ENCODE data around the gene CPNE2.

Gene CPNE2

DNA sequence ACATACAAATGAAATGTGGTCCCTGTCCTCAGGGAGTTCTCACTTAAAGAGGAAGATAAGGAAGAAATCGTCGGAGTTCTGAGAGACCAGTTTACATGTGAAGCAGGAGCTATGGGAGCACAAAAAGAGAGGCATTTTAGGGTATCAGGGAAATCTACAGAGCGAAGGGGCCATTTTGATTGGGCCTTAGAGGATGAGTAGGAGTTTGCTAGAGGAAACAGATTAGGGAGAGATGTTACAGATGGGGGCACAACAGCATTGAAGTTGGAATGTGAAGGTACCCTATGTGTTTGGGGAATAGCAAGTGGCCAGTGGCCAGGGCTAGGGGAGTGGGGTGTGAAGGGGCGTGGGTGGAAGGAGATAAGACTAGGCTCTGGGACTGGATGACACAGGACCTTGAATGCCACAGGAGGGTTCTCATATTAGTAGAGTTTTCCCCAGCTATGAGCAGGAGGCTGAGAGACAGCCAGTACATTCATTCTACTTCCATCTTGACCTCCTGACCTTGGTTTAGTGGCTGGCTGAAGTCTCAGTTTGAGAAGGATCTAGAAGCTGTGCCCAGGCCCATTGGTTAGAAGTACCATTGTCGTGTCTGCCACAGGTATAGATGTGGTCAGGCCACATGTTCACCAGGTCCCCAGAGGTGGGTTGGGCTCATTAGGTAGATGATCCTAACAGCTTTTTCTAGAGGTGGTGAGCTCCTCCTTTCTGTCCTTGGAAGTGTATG lies 34.8 kb downstream of the CPNE2 start:
- DNase-seq = no peak

DNA sequence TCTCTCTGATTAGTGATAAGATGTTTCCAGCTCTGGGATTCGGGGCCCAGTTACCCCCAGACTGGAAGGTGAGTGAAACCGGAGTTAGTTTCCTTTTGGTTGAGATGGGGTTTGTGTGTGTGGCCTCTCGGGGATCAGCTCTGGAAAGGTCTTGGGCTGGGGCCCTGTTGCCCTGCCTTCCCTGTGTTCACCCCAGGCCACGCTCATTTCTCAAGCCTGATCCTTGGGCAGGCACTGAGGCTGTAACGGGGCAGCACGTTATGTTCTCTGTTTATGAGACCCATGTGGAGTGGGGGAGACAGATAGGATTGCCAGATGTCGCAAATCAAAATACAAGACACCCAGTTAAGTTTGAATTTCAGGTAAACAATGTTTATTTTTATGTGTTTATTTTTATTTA lies 35.5 kb downstream of the CPNE2 start:
- DNase-seq = no peak

DNA sequence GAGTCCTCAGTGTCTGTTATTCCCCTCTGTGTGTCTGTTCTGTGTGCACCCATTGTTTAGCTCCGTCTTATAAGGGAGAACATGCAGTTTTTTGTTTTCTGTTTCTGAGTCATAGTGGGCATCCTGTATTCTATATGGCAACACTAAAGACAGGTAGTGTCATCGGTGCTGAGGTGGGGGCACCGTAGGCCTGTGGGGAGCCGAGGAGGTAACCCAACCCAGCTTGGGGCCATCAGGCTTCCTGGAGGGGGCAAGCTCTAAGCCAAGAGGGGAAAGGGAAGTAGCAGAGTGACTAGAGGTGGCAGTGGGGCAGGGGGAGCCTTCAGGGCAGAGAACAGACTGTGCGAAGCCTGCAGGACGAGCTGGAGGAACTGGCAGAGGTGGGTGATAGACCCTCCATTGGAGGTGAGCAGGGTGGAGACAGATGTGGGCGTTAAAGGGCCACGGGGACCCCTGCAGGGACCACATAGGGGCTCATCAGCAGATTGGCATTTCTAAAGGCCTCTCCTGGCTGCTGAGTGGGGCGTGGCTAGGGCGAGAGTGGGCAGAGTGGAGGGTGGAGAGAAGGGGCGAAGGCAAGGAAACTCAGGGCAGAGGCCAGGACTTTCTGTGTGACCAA lies 36.5 kb downstream of the CPNE2 start:
- peak; percentile 21 for DNase-seq

DNA sequence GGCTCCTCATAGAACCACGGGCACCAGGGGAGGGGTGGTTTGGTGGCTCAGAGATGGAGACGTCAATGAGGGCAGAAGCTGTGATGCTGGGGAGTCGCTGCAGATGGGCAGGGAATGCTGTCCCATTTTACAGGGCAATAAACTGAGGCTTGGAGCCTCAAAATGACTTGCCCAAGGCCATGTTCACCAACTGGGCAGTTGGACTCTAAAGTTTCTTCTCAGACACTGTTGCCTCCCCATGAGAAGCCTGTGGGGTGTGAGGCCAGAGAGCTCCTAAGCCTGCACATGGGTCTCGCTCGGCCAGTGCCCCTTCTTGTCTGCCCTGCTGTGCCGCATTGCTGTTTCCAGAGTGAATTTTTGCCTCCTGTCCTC lies 38.6 kb downstream of the CPNE2 start:
- DNase-seq = no peak

DNA sequence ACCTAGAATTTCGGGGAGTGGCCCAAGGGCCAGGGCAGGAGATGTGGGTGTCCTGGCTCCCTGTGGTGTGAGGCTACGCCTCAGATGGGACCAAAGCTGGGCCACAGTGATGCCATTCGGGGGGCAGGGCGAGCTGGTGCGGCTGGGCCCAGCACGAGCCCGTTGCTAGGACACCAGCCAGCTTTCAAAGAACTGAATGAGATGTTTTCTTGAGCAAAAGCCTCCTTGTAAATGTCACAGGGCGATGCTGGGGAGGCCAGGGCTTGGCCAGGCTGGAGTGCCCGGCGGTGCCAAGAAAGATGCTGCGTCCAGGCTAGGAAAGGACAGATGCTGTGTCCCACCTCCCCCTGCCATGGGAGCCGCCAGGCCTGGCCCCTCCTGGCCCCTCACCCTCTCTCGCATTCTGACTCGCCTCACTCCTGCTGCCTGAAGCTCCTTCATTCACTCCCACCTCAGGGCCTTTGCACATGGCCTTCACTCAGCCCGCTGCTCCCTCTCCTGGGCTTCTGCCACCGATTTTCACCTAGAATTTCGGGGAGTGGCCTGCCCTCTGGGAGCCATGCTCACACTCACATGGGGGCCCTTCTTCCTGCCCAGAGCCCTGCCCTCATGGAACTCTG lies 39.1 kb downstream of the CPNE2 start:
- no peak for DNase-seq

DNA sequence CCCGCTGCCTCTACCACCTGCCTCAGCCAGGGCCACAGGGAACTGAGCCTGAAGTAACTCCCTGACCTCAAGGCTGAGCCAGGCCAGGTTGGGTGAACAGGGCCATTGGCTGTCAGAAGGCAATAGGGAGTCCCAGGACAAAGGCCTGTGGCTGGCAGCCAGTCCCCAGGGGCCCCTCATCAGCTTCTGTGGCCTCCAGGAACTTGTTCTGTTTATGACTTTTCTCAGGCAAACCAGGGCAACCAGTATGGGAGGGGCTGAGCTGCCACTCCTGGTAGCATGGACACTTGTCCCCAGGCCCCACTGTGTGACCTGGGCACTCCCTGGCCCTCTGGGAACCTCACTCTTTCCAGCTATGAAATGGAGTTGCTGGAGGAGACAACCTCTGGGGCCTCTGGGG lies 40.1 kb downstream of the CPNE2 start:
- DNase-seq = no peak

DNA sequence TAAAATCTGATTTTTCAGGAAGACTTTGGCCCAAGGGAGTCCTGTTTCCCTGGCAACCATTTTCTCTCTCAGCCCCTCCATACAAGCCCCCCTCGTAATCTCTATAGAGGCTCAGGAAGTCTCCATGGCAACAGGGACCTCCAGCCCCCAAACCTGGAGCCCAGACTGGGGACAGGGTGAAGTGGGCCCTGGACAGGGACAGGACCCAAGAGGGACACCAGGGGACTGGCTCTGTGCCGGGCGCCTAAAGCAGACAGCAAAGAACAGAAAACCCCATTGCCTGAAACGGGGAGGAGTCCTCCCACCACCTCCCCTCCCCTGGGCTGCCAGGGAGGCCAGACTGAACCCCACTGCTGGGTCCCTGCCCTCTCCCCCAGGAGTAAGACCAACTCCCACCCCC lies 40.6 kb downstream of the CPNE2 start:
- no peak for DNase-seq

DNA sequence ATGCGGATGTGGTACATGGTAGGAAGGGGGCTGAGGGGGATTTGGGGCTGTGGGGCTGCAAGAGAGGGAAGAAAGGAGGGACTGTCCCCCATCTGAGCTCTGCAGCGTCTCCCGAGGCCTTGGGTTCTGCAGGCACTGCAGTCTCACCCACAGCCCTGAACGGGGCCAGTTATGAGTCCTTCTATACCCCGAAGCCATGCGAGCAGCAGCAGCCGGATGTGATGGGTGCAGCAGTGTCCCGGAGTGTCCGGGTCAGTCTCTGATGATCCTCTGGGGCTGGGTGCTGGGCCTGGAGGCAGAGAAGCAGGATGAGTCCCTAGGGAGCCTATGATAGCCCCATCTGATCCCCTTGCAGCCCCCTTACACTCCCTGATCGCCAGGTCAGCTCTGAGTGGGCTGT lies 41.5 kb downstream of the CPNE2 start:
- no peak for DNase-seq

DNA sequence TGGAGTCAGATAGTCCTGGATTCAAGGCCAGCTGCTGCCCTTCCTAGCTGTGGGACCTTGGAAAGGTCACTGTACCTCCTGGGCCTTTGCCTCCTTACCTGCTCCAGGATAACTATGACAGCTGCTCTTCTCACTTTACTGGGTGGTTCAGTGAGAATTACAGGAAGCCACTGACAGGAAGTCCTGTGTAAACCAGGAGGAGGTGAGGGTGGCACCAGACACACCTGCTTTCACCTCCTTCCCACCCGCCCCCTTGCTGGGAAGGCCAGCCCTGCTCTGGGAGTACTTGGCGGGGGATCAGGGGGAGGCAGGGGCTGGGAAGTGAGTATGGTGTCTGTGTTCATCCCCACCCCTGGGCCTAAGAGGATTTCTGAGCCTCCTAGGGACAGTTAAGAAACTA lies 42.6 kb downstream of the CPNE2 start:
- DNase-seq = no peak

DNA sequence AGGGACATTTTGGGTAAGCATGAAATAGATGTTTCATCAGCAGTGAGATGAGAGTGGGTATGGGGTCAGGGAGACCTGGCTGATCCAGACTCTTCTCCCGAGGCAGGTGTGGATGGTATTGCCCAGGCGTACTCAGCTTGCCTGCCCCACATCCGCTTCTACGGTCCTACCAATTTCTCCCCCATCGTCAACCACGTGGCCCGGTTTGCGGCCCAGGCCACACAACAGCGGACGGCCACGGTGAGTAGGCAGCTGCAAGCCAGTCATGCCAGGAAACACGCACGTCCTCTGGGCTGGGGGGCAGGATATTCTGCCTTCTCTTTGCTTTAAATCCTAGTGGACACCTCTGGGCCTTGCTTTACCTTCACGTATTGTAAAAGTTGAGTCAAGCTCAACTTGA lies 44.7 kb downstream of the CPNE2 start:
- DNase-seq = no peak

DNA sequence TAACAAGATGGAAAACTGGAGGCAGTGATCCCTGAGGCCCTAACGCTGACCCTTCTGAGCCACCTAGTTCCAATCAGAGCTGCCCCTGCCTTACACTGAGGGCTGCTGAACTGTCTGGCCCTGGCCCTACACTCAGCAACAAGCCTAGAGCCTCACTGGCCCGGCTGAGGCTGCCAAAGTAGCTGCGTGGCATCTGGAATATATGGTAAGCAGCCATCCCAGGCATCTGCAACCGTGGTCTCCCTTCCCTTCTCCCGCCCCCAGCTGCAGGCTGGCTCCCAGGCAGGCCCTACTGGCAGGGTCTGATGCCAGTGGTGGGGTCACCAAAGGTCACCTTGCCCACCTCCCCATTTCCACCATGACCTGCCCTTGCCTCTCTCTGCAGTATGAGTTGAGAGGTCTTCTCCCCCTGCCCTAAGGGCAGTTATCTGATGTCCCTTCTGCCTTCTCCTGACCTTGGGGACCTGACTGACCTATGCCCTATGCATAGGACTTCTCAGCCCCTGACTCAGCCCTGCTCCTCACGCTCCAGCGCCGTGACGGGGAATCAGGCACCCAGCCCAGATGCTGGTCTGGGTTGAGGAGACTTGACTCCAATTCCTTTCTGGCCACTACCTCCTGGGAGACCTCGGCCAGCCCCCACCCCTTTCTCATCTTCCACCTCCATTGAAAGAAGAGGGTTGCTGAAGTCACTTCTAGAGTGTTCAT lies 45.3 kb downstream of the CPNE2 start:
- DNase-seq = no peak

DNA sequence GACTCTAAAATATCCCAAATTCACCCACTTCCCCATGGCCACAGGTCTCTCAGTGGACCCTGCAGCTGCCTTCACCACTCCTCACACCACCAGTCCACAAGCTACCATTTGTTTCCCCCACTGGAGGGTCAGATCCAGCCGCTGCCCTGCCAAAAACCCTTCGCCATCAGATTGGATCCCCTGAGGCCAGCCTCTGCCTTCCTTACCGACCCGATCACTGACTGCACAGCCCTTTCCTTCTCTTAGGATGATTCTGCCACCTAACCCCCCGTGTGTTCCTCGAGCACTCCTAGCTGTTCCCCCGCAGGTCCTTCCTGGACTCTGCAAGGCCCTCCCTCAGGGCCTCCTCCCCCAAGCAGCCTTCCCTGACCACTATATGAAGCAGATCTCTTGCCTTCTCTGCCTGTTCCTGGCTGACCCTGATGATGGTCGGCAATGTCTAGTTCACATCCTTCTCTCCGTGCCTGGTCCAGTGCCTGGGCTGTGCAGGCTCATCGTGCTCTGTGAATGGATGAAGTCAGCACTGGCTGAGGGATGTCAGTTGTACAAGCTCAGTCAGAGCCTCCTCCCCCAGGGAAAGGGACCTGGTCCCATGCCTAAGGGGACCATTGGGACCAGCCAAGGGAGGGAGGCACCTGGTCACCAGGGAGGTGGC lies 46.0 kb downstream of the CPNE2 start:
- DNase-seq = no peak

DNA sequence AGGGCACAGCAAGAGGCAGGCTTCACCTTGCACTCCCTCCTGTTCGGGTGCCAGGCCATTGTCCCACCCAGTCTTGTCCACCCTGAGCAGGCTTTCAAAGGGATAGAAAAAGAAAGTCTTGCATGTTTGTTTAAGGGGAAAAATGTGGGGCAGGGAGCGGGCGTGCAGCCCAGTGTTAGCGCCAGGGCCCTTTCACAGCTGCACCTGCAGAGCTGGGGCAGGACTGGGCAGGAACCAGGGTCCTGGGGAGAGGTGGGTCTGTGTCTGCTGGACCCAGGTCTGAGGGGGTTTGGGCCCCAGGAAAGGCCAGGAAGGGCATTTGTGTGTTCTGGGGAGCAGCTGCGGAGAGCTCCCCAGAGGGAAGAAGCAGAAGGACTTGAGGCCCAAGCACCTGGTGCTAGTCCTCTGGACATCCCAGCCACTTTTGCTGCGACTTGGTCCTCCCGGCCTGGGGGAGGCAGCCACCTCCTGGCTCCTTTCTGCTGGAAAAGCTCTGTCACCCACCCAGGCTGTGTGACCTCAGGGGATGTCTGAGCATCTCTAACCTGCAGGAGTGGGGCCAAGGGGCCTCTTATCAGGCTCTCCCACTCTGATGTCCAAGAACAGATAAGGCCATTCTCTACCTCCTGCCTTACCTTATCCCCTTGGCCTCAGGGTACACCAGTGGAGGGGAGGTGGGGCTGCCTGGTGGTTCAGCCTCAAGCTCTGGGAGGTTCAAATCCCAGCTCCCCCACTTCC lies 48.7 kb downstream of the CPNE2 start:
- no peak for DNase-seq

DNA sequence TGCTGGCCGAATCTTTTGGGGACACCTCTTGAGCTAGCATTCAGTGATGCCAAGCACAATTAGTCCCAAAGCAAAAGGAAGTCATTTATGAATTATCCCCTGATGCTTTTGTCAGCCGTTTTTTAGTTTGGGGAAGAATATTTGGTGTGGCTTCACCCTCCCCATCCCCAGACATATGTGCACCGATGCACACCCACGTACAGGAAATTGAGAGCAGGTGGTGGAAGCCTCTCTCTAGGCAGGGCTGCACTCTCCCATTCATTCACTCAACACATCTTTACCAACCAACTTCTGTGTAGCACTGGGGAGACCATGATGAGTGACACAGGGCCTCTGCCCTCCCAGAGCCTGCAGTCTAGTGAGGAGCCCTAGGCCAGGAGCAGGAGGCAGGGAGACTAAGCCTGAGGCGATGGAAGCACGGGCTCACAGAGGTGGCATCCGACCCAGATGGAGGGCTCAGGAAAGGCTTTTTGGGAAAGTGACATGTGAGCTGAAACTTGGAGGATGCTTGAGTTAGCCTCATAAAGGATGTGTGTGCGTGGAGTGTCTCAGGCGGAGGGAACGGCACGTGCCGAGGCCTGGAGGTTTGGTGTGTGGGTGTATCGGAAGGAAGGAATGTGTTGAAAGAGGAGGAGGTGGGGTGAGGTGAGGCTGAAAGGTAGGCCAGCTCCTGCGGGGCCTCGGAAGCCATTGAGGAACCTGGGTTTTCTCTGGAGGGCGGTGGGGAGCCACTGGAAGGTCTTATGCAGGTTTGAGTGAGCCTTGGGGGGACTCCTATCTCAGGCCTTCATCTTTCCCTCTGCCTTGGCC lies 49.6 kb downstream of the CPNE2 start:
- DNase-seq = no peak

DNA sequence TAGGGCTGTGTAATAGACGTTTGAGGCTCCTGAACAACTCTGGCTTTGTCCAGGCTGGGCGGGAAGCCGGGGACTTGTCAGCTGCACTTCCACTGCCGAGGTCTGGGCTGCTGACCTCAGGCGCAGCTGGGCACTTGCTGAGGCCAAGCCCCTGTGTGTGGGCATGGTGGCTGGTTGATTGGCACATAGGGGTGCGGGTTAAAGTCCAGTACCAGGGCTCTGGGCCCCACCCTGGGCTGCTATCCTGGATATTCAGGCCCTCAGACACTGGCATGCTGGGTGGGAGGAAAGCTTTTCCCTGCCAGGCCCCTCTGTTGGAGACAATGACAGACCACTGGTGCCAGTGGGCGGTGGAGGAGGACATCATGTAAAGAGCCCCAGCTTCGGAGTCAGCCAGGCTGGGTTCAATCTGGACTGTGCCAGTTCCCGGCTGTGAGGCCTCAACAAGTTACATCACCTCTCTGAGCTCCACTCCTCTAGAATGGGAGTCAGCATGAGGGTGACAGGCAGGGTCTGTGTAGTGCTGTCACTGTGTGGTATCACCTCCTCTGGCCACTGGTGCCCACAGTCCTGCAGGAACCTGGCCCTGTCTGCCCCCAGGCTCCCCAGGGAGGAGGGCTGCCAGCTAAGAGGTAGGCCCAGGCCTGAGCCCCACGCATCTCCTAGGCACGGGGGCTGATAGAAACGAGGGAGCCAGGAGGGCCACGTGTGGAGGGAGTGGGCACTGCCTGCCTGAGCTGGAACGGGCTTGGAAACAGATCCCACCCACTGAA lies 51.0 kb downstream of the CPNE2 start:
- no peak for DNase-seq

DNA sequence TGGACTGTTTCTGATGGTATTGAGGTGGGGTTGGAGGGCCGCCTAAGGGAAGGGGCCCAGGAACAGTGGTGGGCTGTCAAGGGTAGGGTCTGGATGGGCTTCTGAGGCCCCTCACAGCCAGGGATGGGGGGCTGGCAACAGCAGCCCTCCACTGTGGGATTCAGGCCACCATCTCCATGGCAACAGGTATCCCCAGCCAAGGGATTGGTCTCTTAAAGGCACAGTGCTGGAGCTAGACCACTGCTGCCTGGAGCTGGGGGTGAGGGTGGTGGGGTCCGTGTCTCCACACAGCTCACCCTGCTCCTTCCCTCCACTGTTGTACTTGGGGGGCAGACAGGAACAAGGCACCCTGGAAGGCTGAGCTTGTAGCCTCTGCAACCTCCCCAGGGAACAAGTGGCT lies 51.6 kb downstream of the CPNE2 start:
- no peak for DNase-seq

DNA sequence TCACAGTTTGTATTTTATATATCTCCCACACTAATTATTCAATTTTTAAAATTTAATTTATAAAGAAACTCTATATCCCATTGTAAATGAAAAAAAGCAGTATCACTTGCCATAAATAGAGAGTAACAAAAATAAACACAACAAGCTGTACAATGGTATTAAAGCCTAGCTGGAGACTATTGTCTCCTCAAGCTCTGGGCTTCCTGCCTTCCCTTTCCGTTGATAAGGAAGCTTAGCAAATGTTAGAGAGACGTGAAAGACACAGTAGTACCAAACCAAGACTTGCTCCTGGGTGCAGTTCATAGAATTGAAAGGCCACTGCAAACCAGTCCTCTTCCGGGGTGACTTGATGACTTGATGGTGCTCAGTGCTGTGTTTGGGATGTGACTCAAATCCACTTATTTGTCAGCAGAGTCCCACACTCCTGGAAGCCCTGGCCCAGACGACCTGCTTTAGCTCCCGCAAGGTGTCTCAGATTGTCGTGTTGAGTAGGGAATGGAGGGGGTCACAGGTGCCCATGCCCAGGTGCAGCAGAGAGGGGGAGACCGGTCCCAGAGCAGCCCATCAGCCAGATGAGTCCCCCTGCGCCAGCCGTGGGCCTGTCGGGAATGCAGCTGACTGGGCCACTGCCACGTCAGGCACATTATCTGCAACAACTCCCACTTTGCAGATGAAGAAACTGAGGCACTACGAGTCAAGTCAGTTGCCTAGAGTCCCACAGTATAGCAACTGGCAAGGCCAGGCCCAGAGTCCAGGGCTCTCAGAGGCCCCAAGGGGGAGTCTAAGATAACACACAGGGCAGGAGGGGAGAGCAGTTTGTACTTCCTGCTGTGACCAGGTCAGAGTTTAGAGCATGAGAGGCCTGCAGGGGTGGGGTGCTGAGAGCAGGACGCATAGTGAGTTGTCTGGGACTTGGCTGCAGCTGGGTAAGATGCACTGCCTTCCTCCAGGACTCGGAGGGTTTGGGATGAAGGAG lies 53.0 kb downstream of the CPNE2 start:
- DNase-seq = no peak

DNA sequence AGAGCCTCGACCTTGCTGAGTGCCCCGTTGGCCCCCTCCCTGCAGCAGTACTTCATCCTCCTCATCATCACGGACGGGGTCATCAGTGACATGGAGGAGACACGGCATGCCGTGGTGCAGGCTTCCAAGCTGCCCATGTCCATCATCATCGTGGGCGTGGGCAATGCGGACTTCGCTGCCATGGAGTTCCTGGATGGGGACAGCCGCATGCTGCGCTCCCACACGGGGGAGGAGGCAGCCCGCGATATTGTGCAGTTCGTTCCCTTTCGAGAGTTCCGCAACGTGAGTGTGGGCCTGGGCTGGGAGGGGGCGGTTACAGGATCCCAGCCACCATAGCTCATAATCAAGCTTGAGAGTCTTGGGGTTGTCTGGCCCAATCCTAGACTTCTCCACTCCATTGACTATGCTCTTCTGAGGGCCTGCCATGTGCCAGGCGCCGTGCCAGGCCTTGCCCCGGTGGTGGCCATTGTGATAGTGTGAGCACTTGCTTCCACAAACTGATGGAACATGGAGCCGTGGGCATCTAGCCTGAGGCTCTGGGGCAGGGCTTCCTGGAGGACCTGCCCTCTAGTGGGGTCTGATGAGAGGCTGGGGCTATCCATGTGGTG lies 53.8 kb downstream of the CPNE2 start:
- DNase-seq = no peak

DNA sequence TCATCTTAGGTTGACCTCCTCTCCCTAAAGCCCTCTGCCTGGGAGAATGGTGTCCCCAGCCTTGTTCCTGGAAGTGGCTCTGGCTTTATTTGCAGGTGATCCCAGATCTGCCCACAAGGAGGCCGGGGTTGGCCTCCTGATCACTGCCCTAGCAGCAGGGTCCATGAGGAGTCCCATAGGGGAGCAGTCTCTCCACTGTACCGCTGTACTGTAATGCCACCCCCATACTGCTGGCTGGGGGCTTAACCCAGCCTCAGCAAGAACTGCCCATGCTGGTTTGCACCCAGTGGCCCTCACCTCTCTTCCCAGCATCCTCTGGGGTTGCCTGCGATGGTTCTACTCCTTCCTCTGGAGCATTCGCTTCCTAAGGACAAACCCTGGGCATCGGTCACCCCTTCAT lies 54.4 kb downstream of the CPNE2 start:
- no peak for DNase-seq

Measured in activated T-cell treated with anti-CD3 and anti-CD28 coated beads for 4 hours (primary cell).